GM12878 (cell line): Measurements from ENCODE around the gene MCCD1. TPM values are rescaled to one million over a fixed set of nuclear protein-coding genes. Genes with fewer than 3 reads are reported as not detected.

Source experiments
- ATAC-seq: fragments of 200-7000 bp; cut with Tn5 transposase; 3 replicates; pipeline ENCODE4 v1.9.1; 2020; ENCODE audit warnings: mild to moderate bottlenecking, moderate library complexity
- BruUV-seq: library from RNA; stranded (reverse); fragments of 400-500 nt; replicated peaks from 2 replicates; lab custom pipeline; 2021; lab: Mats Ljungman, UMichigan
- CTCF ChIA-PET: fragments of 300-600 bp; sonication (Branson Sonifier 250); formaldehyde crosslinking; extraction: SDS; loops from one replicate; lab custom pipeline; 2021; ENCODE audit warnings: inconsistent platforms; lab: Yijun Ruan, JAX
- POLR2A ChIA-PET: fragments of 350-600 bp; formaldehyde crosslinking; extraction: SDS; loops from one replicate; lab custom pipeline; 2021; ENCODE audit warnings: inconsistent platforms; lab: Charles Lee
- RAD21 ChIA-PET: fragments of 300-600 bp; sonication (Branson Sonifier 250); formaldehyde crosslinking; loops from one replicate; lab custom pipeline; 2023; ENCODE audit warnings: antibody characterized with exemption; ENCODE audit not compliant: unreplicated experiment; lab: Charles Lee
- SMC1A ChIA-PET: fragments of 300-600 bp; sonication (Branson Sonifier 250); formaldehyde crosslinking; loops from one replicate; lab custom pipeline; 2023; ENCODE audit not compliant: unreplicated experiment, uncharacterized antibody; lab: Charles Lee
- DNase-seq: peaks from one replicate; pipeline ENCODE4 v3.0.0-alpha.2; 2011; ENCODE audit warnings: low read depth, low spot score
- FAIRE-seq: peaks from 3 replicates; lab custom pipeline; 2011; peaks lifted over from hg19 to GRCh38; lab: Jason Lieb, UNC
- H2AFZ ChIP-seq: 2 replicates; pipeline ENCODE4 v1.6.0; 2011; ENCODE audit warnings: low read depth, low read length, control low read depth; ENCODE audit not compliant: control insufficient read depth
- H3K27ac ChIP-seq: 2 replicates; pipeline ENCODE4 v1.5.1; 2011; ENCODE audit warnings: control low read depth; ENCODE audit not compliant: control insufficient read depth, insufficient read depth
- H3K27me3 ChIP-seq, 2 experiments: replicated peaks in 1 of 2; 2 replicates each; pipeline versions ENCODE4 v1.6.0 to v1.6.1; 2011; ENCODE audit warnings: low read length in 1 of 2; ENCODE audit not compliant: control insufficient read depth in 2 of 2, insufficient read depth in 2 of 2
- H3K36me3 ChIP-seq, 2 experiments: 2 replicates each; pipeline ENCODE4 v1.5.1; 2011; ENCODE audit warnings: low read length in 1 of 2; ENCODE audit not compliant: control insufficient read depth in 2 of 2, insufficient read depth in 2 of 2
- H3K4me1 ChIP-seq: 2 replicates; pipeline ENCODE4 v1.6.1; 2011; ENCODE audit warnings: mild to moderate bottlenecking, low read length, moderate library complexity, mixed read lengths; ENCODE audit not compliant: control insufficient read depth, insufficient read depth
- H3K4me2 ChIP-seq: 2 replicates; pipeline ENCODE4 v1.6.0; 2011; ENCODE audit warnings: control low read depth; ENCODE audit not compliant: control insufficient read depth, insufficient read depth
- H3K4me3 ChIP-seq: fragments of 200-600 bp; sonication (generic); 2 replicates; pipeline ENCODE4 v1.5.1; 2016
- H3K79me2 ChIP-seq: 2 replicates; pipeline ENCODE4 v1.6.0; 2011; ENCODE audit warnings: low read length; ENCODE audit not compliant: control insufficient read depth, insufficient read depth
- H3K9ac ChIP-seq: 2 replicates; pipeline ENCODE4 v1.8.0; 2011; ENCODE audit warnings: low read length, control low read depth, mixed read lengths; ENCODE audit not compliant: control insufficient read depth, insufficient read depth
- H3K9me3 ChIP-seq: replicated peaks from 3 replicates; pipeline ENCODE4 v1.5.1; 2011; ENCODE audit warnings: mild to moderate bottlenecking, low read length; ENCODE audit not compliant: control insufficient read depth, insufficient read depth
- H4K20me1 ChIP-seq: 2 replicates; pipeline ENCODE4 v1.6.0; 2011; ENCODE audit not compliant: control insufficient read depth, insufficient read depth
- BACH1 ChIP-seq: fragments of 450-650 bp; IDR thresholded peaks from 2 replicates; pipeline ENCODE4 v1.6.1; 2017; ENCODE audit warnings: mild to moderate bottlenecking, borderline replicate concordance
- BMI1 ChIP-seq: fragments of 450-650 bp; IDR thresholded peaks from 2 replicates; pipeline ENCODE4 v1.6.1; 2016; ENCODE audit warnings: mild to moderate bottlenecking, moderate library complexity, borderline replicate concordance
- BRCA1 ChIP-seq: IDR thresholded peaks from 2 replicates; pipeline ENCODE4 v1.6.1; 2011; ENCODE audit warnings: low read depth, low read length, improper control_type of control experiment
- CBX5 ChIP-seq: sonication (generic); IDR thresholded peaks from 2 replicates; pipeline ENCODE4 v1.6.1; 2016; ENCODE audit warnings: low read depth, moderate library complexity, mild to moderate bottlenecking, inconsistent platforms
- CUX1 ChIP-seq: IDR thresholded peaks from 2 replicates; pipeline ENCODE4 v1.6.1; 2012; ENCODE audit warnings: improper control_type of control experiment, low read depth, low read length; ENCODE audit not compliant: insufficient replicate concordance
- ETV6 ChIP-seq, 2 experiments: fragments of 450-650 bp in 1 of 2; IDR thresholded peaks in 1 of 2; conservative IDR thresholded peaks in 1 of 2; 2 replicates each; pipeline ENCODE4 v1.6.1; 2014; ENCODE audit warnings: antibody characterized with exemption in 1 of 2, borderline replicate concordance in 1 of 2, low read depth in 1 of 2, mild to moderate bottlenecking in 1 of 2, moderate library complexity in 1 of 2
- JUNB ChIP-seq: IDR thresholded peaks from 2 replicates; pipeline ENCODE4 v1.6.1; 2016; ENCODE audit warnings: antibody characterized with exemption, mild to moderate bottlenecking
- MYC ChIP-seq: IDR thresholded peaks from 2 replicates; pipeline ENCODE4 v1.6.1; 2011; ENCODE audit warnings: mild to moderate bottlenecking, low read length, moderate library complexity, inconsistent platforms; ENCODE audit not compliant: insufficient read depth, insufficient replicate concordance, insufficient read length, severe bottlenecking
- PML ChIP-seq: IDR thresholded peaks from 2 replicates; pipeline ENCODE4 v1.6.1; 2012; ENCODE audit warnings: low read length, inconsistent platforms
- YBX1 ChIP-seq: fragments of 450-650 bp; IDR thresholded peaks from 2 replicates; pipeline ENCODE4 v1.6.1; 2016; ENCODE audit warnings: antibody characterized with exemption
- ZNF384 ChIP-seq: IDR thresholded peaks from 2 replicates; pipeline ENCODE4 v1.6.1; 2012; ENCODE audit warnings: low read depth, mild to moderate bottlenecking, low read length, improper control_type of control experiment, borderline replicate concordance
- ZSCAN29 ChIP-seq: fragments of 450-650 bp; IDR thresholded peaks from 2 replicates; pipeline ENCODE4 v1.6.1; 2017; ENCODE audit warnings: mild to moderate bottlenecking, moderate library complexity
- WGBS: methylation state at CpG from one replicate; pipeline ENCODE4 v1.1.6; 2016; ENCODE audit warnings: low lambda C conversion rate; ENCODE audit not compliant: insufficient replicate concordance, insufficient coverage; ENCODE audit errors: missing lambda C conversion rate; 5-methylcytosine and 5-hydroxymethylcytosine counted together
- in situ Hi-C: fragments of 300-500 bp; cut with MboI; formaldehyde crosslinking; loops from 9 replicates; pipeline ENCODE4 v1.14.3; 2018; ENCODE audit warnings: mixed read lengths
- intact Hi-C: fragments of 100-400 bp; cut with micrococcal nuclease; formaldehyde crosslinking; loops from one replicate; pipeline ENCODE4 v1.14.2; 2022; ENCODE audit not compliant: unreplicated experiment
- polyA plus RNA-seq, 11 experiments: library from polyadenylated mRNA; depleted of rRNA in 4 of 11; unstranded in 6 of 11; stranded (reverse) in 5 of 11; fragments of >200 nt; fragmentation: Nextera tagmentation in 4 of 11; fragmentation: Illumina TruSeq in 1 of 11; extraction: Ambion mirVana in 4 of 11; extraction: Trizol in 1 of 11; gene quantifications; 1 replicate in 1 of 11; 2 replicates in 10 of 11; pipeline versions ENCODE4 v1.2.1 to v1.2.3, GENCODE V29; 2011 to 2016; ENCODE audit warnings: inconsistent platforms in 2 of 11, missing spikeins in 2 of 11, low read depth in 1 of 11
- total RNA-seq, 4 experiments: library from RNA; depleted of rRNA in 3 of 4; stranded (reverse); fragments of >200 nt in 3 of 4; fragmentation: Illumina TruSeq in 1 of 4; extraction: Trizol in 1 of 4; gene quantifications; 2 replicates each; pipeline versions ENCODE4 v1.2.1 to v1.2.3, GENCODE V29; 2013 to 2021

MCCD1 gene
- total and polyA plus RNA-seq, 10 of the 15 experiments (the other 5 are each of a cell fraction or from before 2014, with no cell fraction given), result not detected

- intact Hi-C loops, result loop anchor here (1.0 to 10.0 kb wide), 3 partner anchors 49 to 363 kb away; partner anchors contain the start of gene ZBTB12
- peaks cover 9% of the 10 kb centered on the region for H4K20me1 ChIP-seq
- in situ Hi-C loops, result loop anchor here (5.0 to 10.0 kb wide), 2 partner anchors 50 to 293 kb away; no protein-coding TSS in a partner anchor
- ATAC-seq (peak; percentile 81), DNase-seq (peak; percentile 93), FAIRE-seq (peak; percentile 75)
- peak within 1 kb of the TSS; percentile 99 for H3K9ac ChIP-seq
- peak within 1 kb of the TSS; percentile 94 for H3K4me3 ChIP-seq
- H2AFZ ChIP-seq, result peak within 1 kb of the TSS; percentile 83
- peaks cover 63% of the 10 kb centered on the region for H3K79me2 ChIP-seq
- H3K27me3 ChIP-seq, result no peaks in the 10 kb centered on the region
- H3K4me2 ChIP-seq, result peak within 1 kb of the TSS; percentile 85
- H3K36me3 ChIP-seq, result peaks cover 12 to 27% of the 10 kb centered on the region in 2 experiments
- ChIA-PET POLR2A (interaction anchor here (0.6 to 4.8 kb wide), 30 partner anchors 9 to 654 kb away, joined by 3 to 56 read pairs (median 4); partner anchors contain the start of genes ABHD16A, BAG6, C6orf47 and GPANK1), SMC1A (interaction anchor here (0.6 to 34.7 kb wide), 17 partner anchors 9 to 295 kb away, joined by 3 to 1989 read pairs (median 4); partner anchors contain the start of genes ABHD16A, LST1, LTA and LTB), RAD21 (interaction anchor here (0.9 to 16.9 kb wide), 13 partner anchors 8 to 288 kb away, joined by 3 to 668 read pairs (median 5); partner anchors contain the start of genes HSPA1B, LTB, MICB and NCR3), CTCF (interaction anchor here (0.6 to 34.8 kb wide), 13 partner anchors 9 to 722 kb away, joined by 3 to 2098 read pairs (median 3); partner anchors contain the start of genes C6orf47, DXO, HSPA1B and LST1)
- BruUV-seq, result no TSS peak
- no peaks in the 10 kb centered on the region for H3K4me1 ChIP-seq
- WGBS, result under 1% methylated on average over 43 of the region's 43 CpGs
- H3K27ac ChIP-seq, result peak within 1 kb of the TSS; percentile 97
- no peaks in the 10 kb centered on the region for H3K9me3 ChIP-seq
- TF ChIP-seq PML, result peak; percentile 99
- TF ChIP-seq ZSCAN29, result peak; percentile 93
- TF ChIP-seq ETV6 (conservative IDR thresholded peaks at IDR 0.05 in 1 of 2, IDR thresholded peaks at IDR 0.05 in 1 of 2; ENCODE audit: borderline replicate concordance in 1 of 2, low read depth in 1 of 2), result peak in 1 of 2 experiments; percentile 87; a peak in 2 of 4 replicates
- no peak for TF ChIP-seq BMI1
- no peak for TF ChIP-seq BRCA1
- no peak for TF ChIP-seq CBX5
- no peak for TF ChIP-seq JUNB
- TF ChIP-seq CUX1, result no peak
- TF ChIP-seq YBX1, result no peak
- TF ChIP-seq MYC, result peak; percentile 94
- peak; percentile 44; the same call in 1 of the 2 replicates for TF ChIP-seq BACH1
- no peak for TF ChIP-seq ZNF384
Measured at GRCh38 chr6:31541658-31542521, 13.1 kb downstream of the MCCD1 start, which contains the start of gene DDX39B. Gene DDX39B (minus strand): TSS chr6:31542003. CDS start chr6:31540532, 1,471 bp downstream.
